ENCODE data around the gene LPAR1.
A peak's percentile ranks its signal among the peaks of the same experiment; 100 is the strongest.

Gene LPAR1

GRCh38 chr9:111069183-111069582 lies 30.9 kb upstream of the LPAR1 start:
- H3K27me3 ChIP-seq, result no peaks in the 10 kb centered on the region
- no peak for DNase-seq
- H3K27ac ChIP-seq, result peak overlapping the region; percentile 26 to 53
- no peak overlapping the region for H3K4me3 ChIP-seq
- H3K9me3 ChIP-seq, result no peaks in the 10 kb centered on the region
- intact Hi-C loops (cut with DNase I; ENCODE audit: low total_unique reads), result loop anchor here (10.0 kb wide), 1 partner anchor 1104 kb away; no protein-coding TSS in a partner anchor
- no peaks in the 10 kb centered on the region for H3K4me1 ChIP-seq
- no peaks in the 10 kb centered on the region for H3K36me3 ChIP-seq
- no peak for TF ChIP-seq CTCF (IDR thresholded peaks at IDR 0.05)

- Histone ChIP-seq H3K27me3 (no peaks in the 10 kb centered on the region), H3K4me1 (no peaks in the 10 kb centered on the region), H3K27ac (peak overlapping the region; percentile 26 to 53), H3K9me3 (no peaks in the 10 kb centered on the region), H3K4me3 (no peak overlapping the region), H3K36me3 (no peaks in the 10 kb centered on the region)
- no peak for TF ChIP-seq CTCF (IDR thresholded peaks at IDR 0.05)
- intact Hi-C loops (cut with DNase I; ENCODE audit: low total_unique reads), result loop anchor here (10.0 kb wide), 1 partner anchor 1104 kb away; no protein-coding TSS in a partner anchor
- no peak for DNase-seq
These were observed 30.5 kb upstream of the LPAR1 start for GRCh38 chr9:111068771-111069170.

GRCh38 chr9:111068383-111068730 lies 30.1 kb upstream of the LPAR1 start:
- DNase-seq, result no peak
- Histone ChIP-seq H3K4me1 (no peaks in the 10 kb centered on the region), H3K27me3 (no peaks in the 10 kb centered on the region), H3K36me3 (no peaks in the 10 kb centered on the region), H3K4me3 (no peak overlapping the region), H3K27ac (peak overlapping the region; percentile 8 to 53), H3K9me3 (no peaks in the 10 kb centered on the region)
- intact Hi-C loops (cut with DNase I; ENCODE audit: low total_unique reads), result loop anchor here (10.0 kb wide), 1 partner anchor 1104 kb away; no protein-coding TSS in a partner anchor
- no peak for TF ChIP-seq CTCF (IDR thresholded peaks at IDR 0.05)

- intact Hi-C loops (cut with DNase I; ENCODE audit: low total_unique reads), result loop anchor here (10.0 kb wide), 1 partner anchor 1102 kb away; no protein-coding TSS in a partner anchor
- Histone ChIP-seq H3K9me3 (no peaks in the 10 kb centered on the region), H3K36me3 (no peaks in the 10 kb centered on the region), H3K4me1 (no peaks in the 10 kb centered on the region), H3K27ac (no peak overlapping the region), H3K4me3 (no peak overlapping the region), H3K27me3 (no peaks in the 10 kb centered on the region)
- no peak for TF ChIP-seq CTCF (IDR thresholded peaks at IDR 0.05)
- no peak for DNase-seq
These were observed 28.2 kb upstream of the LPAR1 start for GRCh38 chr9:111066468-111066867.

GRCh38 chr9:111065414-111065813 lies 27.1 kb upstream of the LPAR1 start:
- H3K4me3 ChIP-seq, result no peak overlapping the region
- no peak for TF ChIP-seq CTCF (IDR thresholded peaks at IDR 0.05)
- intact Hi-C loops (cut with DNase I; ENCODE audit: low total_unique reads), result loop anchor here (10.0 kb wide), 1 partner anchor 1101 kb away; no protein-coding TSS in a partner anchor
- DNase-seq, result no peak
- H3K4me1 ChIP-seq, result no peaks in the 10 kb centered on the region
- no peak overlapping the region for H3K27ac ChIP-seq
- H3K9me3 ChIP-seq, result no peaks in the 10 kb centered on the region
- H3K36me3 ChIP-seq, result no peaks in the 10 kb centered on the region
- no peaks in the 10 kb centered on the region for H3K27me3 ChIP-seq

Measured in tibial artery (tissue), 4 donors.